GM12878 (cell line): ENCODE results near the gene MAPT. TPM values are rescaled to one million over a fixed set of nuclear protein-coding genes. Genes with fewer than 3 reads are reported as not detected.

Source experiments
- IKZF2 ChIP-seq, 2 experiments: fragments of 450-650 bp; IDR thresholded peaks; 2 replicates each; pipeline ENCODE4 v1.6.1; 2017; ENCODE audit warnings: mild to moderate bottlenecking in 2 of 2, moderate library complexity in 2 of 2
- JUNB ChIP-seq: IDR thresholded peaks from 2 replicates; pipeline ENCODE4 v1.6.1; 2016; ENCODE audit warnings: antibody characterized with exemption, mild to moderate bottlenecking
- PAX8 ChIP-seq: fragments of 450-650 bp; IDR thresholded peaks from 2 replicates; pipeline ENCODE4 v1.6.1; 2017; ENCODE audit warnings: mild to moderate bottlenecking, moderate library complexity
- SMARCA5 ChIP-seq: fragments of 450-650 bp; IDR thresholded peaks from 2 replicates; pipeline ENCODE4 v1.6.1; 2017; ENCODE audit warnings: mild to moderate bottlenecking
- TAF1 ChIP-seq: IDR thresholded peaks from 2 replicates; pipeline ENCODE4 v1.6.1; 2011; ENCODE audit warnings: mild to moderate bottlenecking, low read depth, low read length, borderline replicate concordance
- USF1 ChIP-seq: IDR thresholded peaks from 2 replicates; pipeline ENCODE4 v1.6.1; 2011; ENCODE audit warnings: borderline replicate concordance, low read depth, mild to moderate bottlenecking, moderate library complexity, mixed read lengths, low read length; ENCODE audit not compliant: insufficient read depth; ENCODE audit errors: extremely low read length
- ZZZ3 ChIP-seq: IDR thresholded peaks from 2 replicates; pipeline ENCODE4 v1.6.1; 2011; ENCODE audit warnings: low read depth; ENCODE audit not compliant: control insufficient read depth, insufficient read length
- polyA plus RNA-seq, 11 experiments: library from polyadenylated mRNA; depleted of rRNA in 4 of 11; unstranded in 6 of 11; stranded (reverse) in 5 of 11; fragments of >200 nt; fragmentation: Nextera tagmentation in 4 of 11; fragmentation: Illumina TruSeq in 1 of 11; extraction: Ambion mirVana in 4 of 11; extraction: Trizol in 1 of 11; gene quantifications; 1 replicate in 1 of 11; 2 replicates in 10 of 11; pipeline versions ENCODE4 v1.2.1 to v1.2.3, GENCODE V29; 2011 to 2016; ENCODE audit warnings: inconsistent platforms in 2 of 11, missing spikeins in 2 of 11, low read depth in 1 of 11
- total RNA-seq, 4 experiments: library from RNA; depleted of rRNA in 3 of 4; stranded (reverse); fragments of >200 nt in 3 of 4; fragmentation: Illumina TruSeq in 1 of 4; extraction: Trizol in 1 of 4; gene quantifications; 2 replicates each; pipeline versions ENCODE4 v1.2.1 to v1.2.3, GENCODE V29; 2013 to 2021
- TF ChIP-seq, protein P1 (sequence below): fragments of 450-650 bp; formaldehyde crosslinking; IDR thresholded peaks from 2 replicates; pipeline ENCODE4 v1.5.0; 2022; ENCODE audit warnings: mild to moderate bottlenecking, missing genetic modification characterization
- TF ChIP-seq, protein P2 (sequence below): fragments of 450-650 bp; IDR thresholded peaks from 2 replicates; pipeline ENCODE4 v1.6.1; 2017; ENCODE audit warnings: mild to moderate bottlenecking, moderate library complexity
- TF ChIP-seq, protein P3 (sequence below): fragments of 450-650 bp; IDR thresholded peaks from 2 replicates; pipeline ENCODE4 v1.6.1; 2016; ENCODE audit warnings: mild to moderate bottlenecking

The MAPT gene
- total and polyA plus RNA-seq, 10 of the 15 experiments (the other 5 are each of a cell fraction or from before 2014, with no cell fraction given): under 0.01 to 0.05 (median 0.03) TPM; not detected in 7

DNA sequence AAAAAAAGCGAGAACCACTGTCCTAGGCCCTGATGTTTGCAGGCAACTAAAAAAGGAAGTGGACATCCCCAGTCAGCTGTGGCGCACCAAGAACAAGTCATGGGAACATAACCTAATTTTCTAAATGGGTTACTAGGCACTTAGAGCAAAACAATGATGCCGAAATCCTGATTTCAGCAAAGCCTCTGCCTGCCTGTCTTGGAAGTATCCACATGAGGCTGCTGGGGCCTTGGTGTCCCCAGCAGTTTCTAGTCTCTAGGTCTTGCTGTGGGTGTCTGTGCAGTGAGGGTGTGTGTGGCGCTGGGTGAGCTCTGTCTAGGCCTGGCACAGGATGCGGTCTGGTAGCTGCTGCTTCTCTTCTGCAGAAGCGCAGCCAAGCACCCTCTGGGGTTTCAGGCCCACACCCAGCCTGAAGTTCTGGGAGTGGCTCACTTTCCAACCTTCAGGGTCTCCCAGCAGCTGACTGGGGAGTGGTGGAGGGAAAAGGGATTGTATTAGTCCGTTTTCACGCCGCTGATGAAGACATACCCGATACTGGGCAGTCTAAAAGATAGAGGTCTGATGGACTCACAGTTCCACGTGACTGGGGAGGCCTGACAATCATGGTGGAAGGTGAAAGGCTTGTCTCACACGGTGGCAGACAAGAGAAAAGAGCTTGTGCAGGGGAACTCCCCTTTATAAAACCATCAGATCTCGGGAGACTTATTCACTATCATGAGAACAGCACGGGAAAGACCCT, 125.8 kb downstream of the MAPT start (continued):
- TF ChIP-seq JUNB (no peak), PAX8 (no peak), SMARCA5 (0 out of 2 replicates have a peak, but pooled peaks have one; percentile 15), USF1 (no peak), IKZF2 (IDR thresholded peaks at IDR 0.05) (0 out of 4 replicates have a peak, but pooled peaks of 1 of the 2 experiments have one; percentile 13), TAF1 (no peak), ZZZ3 (no peak)
- TF ChIP-seq, protein P1, sequence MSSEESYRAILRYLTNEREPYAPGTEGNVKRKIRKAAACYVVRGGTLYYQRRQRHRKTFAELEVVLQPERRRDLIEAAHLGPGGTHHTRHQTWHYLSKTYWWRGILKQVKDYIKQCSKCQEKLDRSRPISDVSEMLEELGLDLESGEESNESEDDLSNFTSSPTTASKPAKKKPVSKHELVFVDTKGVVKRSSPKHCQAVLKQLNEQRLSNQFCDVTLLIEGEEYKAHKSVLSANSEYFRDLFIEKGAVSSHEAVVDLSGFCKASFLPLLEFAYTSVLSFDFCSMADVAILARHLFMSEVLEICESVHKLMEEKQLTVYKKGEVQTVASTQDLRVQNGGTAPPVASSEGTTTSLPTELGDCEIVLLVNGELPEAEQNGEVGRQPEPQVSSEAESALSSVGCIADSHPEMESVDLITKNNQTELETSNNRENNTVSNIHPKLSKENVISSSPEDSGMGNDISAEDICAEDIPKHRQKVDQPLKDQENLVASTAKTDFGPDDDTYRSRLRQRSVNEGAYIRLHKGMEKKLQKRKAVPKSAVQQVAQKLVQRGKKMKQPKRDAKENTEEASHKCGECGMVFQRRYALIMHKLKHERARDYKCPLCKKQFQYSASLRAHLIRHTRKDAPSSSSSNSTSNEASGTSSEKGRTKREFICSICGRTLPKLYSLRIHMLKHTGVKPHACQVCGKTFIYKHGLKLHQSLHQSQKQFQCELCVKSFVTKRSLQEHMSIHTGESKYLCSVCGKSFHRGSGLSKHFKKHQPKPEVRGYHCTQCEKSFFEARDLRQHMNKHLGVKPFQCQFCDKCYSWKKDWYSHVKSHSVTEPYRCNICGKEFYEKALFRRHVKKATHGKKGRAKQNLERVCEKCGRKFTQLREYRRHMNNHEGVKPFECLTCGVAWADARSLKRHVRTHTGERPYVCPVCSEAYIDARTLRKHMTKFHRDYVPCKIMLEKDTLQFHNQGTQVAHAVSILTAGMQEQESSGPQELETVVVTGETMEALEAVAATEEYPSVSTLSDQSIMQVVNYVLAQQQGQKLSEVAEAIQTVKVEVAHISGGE (CRISPR knock-in tag): no peak
- TF ChIP-seq, protein P2, sequence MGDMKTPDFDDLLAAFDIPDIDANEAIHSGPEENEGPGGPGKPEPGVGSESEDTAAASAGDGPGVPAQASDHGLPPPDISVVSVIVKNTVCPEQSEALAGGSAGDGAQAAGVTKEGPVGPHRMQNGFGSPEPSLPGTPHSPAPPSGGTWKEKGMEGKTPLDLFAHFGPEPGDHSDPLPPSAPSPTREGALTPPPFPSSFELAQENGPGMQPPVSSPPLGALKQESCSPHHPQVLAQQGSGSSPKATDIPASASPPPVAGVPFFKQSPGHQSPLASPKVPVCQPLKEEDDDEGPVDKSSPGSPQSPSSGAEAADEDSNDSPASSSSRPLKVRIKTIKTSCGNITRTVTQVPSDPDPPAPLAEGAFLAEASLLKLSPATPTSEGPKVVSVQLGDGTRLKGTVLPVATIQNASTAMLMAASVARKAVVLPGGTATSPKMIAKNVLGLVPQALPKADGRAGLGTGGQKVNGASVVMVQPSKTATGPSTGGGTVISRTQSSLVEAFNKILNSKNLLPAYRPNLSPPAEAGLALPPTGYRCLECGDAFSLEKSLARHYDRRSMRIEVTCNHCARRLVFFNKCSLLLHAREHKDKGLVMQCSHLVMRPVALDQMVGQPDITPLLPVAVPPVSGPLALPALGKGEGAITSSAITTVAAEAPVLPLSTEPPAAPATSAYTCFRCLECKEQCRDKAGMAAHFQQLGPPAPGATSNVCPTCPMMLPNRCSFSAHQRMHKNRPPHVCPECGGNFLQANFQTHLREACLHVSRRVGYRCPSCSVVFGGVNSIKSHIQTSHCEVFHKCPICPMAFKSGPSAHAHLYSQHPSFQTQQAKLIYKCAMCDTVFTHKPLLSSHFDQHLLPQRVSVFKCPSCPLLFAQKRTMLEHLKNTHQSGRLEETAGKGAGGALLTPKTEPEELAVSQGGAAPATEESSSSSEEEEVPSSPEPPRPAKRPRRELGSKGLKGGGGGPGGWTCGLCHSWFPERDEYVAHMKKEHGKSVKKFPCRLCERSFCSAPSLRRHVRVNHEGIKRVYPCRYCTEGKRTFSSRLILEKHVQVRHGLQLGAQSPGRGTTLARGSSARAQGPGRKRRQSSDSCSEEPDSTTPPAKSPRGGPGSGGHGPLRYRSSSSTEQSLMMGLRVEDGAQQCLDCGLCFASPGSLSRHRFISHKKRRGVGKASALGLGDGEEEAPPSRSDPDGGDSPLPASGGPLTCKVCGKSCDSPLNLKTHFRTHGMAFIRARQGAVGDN: peak; percentile 87; the same call in 1 of the 2 replicates
- TF ChIP-seq, protein P3, sequence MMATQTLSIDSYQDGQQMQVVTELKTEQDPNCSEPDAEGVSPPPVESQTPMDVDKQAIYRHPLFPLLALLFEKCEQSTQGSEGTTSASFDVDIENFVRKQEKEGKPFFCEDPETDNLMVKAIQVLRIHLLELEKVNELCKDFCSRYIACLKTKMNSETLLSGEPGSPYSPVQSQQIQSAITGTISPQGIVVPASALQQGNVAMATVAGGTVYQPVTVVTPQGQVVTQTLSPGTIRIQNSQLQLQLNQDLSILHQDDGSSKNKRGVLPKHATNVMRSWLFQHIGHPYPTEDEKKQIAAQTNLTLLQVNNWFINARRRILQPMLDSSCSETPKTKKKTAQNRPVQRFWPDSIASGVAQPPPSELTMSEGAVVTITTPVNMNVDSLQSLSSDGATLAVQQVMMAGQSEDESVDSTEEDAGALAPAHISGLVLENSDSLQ: peak; percentile 54; the same call in 1 of the 2 replicates
